ENCODE measurements around the gene SLC19A1. TPM values are rescaled to one million over a fixed set of nuclear protein-coding genes. Genes with fewer than 3 reads are reported as not detected.
"Not testable (repeated sequence)": the region's sequence is repeated elsewhere in the genome, so short reads cannot be mapped to it uniquely, and the experiment has no call there.

Gene SLC19A1
- polyA plus RNA-seq, 1 experiment: 8.1 TPM

DNA sequence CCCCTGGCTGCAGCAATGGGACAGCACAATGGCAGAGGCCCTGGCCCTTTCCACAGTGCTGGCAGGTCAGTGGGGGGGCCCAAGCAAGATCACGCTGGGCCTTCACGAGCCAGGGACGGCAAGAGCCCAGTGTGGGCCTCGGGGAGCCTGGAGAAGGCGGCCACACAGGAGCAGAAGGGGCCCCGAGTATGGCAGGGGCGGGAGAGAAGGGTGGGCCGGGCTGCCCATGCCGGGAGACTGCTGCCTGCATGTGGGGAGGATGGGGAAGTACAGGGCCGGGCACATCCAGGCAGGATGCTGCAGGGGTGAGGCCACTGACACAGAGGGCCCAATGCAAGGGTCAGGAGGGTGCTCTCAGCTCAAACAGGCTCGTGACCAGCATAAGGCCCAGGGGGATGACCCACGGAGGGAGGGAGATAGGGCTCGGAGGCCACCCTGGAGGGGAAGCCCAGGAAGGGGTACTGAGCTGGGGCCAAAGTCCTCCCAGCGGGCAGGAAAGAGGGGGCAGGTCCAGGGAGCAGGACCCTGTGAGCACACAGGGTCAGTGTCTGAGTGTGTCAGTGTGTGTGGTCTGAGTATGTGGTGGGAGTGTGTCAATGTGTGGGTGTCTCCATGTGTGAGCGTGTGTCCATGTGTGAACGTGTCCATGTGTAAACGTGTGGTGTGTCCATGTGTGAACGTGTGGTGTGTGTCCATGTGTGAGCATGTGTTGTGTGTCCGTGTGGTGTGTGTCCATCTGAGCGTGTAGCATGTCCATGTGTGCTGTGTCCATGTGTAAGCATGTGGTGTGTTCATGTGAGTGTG lies 13.1 kb downstream of the SLC19A1 start:
- Histone ChIP-seq H3K27me3 (ENCODE audit: control insufficient read depth, insufficient read depth, low read length) (no peaks in the 10 kb centered on the region), H3K4me3 (ENCODE audit: low read depth, low read length) (no peak overlapping the region), H3K36me3 (ENCODE audit: control insufficient read depth, insufficient read depth, low read length) (peaks cover 6% of the 10 kb centered on the region)
- ChIA-PET CTCF (no interaction called here), POLR2A (no interaction called here)
- TF ChIP-seq, protein P1, sequence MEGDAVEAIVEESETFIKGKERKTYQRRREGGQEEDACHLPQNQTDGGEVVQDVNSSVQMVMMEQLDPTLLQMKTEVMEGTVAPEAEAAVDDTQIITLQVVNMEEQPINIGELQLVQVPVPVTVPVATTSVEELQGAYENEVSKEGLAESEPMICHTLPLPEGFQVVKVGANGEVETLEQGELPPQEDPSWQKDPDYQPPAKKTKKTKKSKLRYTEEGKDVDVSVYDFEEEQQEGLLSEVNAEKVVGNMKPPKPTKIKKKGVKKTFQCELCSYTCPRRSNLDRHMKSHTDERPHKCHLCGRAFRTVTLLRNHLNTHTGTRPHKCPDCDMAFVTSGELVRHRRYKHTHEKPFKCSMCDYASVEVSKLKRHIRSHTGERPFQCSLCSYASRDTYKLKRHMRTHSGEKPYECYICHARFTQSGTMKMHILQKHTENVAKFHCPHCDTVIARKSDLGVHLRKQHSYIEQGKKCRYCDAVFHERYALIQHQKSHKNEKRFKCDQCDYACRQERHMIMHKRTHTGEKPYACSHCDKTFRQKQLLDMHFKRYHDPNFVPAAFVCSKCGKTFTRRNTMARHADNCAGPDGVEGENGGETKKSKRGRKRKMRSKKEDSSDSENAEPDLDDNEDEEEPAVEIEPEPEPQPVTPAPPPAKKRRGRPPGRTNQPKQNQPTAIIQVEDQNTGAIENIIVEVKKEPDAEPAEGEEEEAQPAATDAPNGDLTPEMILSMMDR (IDR thresholded peaks at IDR 0.05; ENCODE audit: insufficient read depth, low read depth, low read length): no peak
- DNase-seq (ENCODE audit: low read depth): no peak

DNA sequence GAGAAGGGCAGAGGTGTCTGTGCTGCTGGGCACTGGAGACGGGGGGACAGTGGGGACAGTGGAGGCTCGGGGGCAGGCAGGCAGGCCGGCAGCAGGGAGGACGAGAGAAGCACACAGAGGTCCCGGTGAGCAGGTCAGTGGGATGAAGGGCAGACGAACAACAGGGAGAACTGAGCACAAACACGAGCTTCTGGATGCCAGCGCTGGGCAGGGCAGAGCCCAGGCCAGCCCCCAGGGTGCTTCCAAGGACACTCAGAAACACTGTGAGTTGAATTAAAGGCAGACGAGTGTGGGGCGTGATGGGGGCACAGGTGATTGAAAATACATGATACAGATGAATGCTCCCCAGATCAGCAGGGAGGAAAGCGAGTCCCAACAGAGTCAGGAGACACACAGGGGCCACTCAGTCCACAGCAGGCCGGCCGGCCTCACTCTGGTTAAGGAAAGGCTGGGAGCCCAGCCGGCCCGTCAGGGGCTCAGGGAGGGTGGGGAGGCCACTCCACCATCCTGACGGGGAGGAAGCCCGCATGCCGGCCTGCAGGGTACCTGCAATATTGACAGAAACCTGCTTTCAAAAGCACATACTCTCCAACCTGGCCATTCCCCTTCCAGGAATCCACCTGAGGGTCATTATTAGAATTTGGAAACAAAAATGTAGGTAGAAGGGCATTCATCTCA lies 14.1 kb downstream of the SLC19A1 start:
- DNase-seq (ENCODE audit: low read depth): no peak
- Histone ChIP-seq H3K27me3 (ENCODE audit: control insufficient read depth, insufficient read depth, low read length) (no peaks in the 10 kb centered on the region), H3K4me3 (ENCODE audit: low read depth, low read length) (no peak overlapping the region), H3K36me3 (ENCODE audit: control insufficient read depth, insufficient read depth, low read length) (peaks cover 6% of the 10 kb centered on the region)
- CTCF ChIA-PET: no interaction called here
- POLR2A ChIA-PET: no interaction called here
- TF ChIP-seq, protein P1 (IDR thresholded peaks at IDR 0.05; ENCODE audit: insufficient read depth, low read depth, low read length): no peak

DNA sequence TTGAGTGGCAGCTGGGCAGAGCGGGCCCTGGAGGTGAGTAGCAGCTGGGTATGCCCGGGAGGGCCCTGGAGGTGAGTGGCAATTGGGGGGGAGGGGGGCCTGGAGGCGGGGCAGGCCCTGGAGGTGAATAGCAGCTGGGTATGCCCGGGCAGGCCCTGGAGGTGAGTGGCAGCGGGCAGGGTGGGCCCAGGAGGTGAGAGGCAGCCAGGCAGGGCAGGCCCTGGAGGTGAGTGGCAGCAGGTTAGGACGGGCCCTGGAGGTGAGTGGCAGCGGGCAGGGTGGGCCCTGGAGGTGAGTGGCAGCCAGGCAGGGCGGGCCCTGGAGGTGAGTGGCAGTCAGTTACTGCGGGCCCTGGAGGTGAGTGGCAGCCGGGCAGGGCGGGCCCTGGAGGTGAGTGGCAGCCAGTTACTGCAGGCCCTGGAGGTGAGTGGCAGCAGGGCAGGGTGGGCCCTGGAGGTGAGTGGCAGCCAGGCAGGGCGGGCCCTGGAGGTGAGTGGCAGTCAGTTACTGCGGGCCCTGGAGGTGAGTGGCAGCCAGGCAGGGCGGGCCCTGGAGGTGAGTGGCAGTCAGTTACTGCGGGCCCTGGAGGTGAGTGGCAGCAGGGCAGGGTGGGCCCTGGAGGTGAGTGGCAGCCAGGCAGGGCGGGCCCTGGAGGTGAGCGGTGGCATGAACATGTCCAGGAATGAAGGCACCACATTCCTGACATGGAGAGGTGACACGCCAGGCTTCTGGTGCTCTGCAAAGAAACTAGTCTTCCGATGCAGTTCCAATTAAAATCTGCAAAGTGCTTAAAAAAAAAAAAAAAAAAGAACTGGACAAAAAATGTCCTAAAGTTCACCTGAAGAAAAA lies 14.9 kb downstream of the SLC19A1 start:
- CTCF ChIA-PET; DNase-seq (ENCODE audit: low read depth); H3K27me3 ChIP-seq (ENCODE audit: control insufficient read depth, insufficient read depth, low read length); H3K4me3 ChIP-seq (ENCODE audit: low read depth, low read length); H3K36me3 ChIP-seq (ENCODE audit: control insufficient read depth, insufficient read depth, low read length); POLR2A ChIA-PET: not testable (repeated sequence)

DNA sequence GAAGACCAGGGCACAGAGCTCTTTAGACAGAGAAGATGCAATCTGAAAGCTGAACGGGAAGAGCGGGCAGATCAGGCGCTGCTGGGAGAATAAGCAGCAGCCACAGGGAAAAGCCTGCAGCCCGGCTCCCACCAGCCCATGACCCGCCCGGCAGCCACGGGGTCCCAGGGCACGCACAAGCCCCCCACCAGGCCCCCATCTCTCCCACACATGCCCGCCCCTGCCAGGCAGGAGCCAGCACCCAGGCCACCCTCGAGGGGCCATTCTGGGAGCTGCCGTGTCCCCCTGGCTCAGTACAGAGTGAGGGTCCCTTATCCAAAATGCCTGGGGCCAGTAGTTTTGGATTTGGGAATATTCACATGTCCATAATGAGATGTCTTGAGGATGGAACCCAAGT lies 16.3 kb downstream of the SLC19A1 start:
- CTCF ChIA-PET: interaction anchor here (0.7 kb wide), 1 partner anchor 295 kb away, joined by 3 read pairs; no protein-coding TSS in a partner anchor
- POLR2A ChIA-PET: no interaction called here
- H3K27me3 ChIP-seq (ENCODE audit: control insufficient read depth, insufficient read depth, low read length): no peaks in the 10 kb centered on the region

GRCh38 chr21:45525153-45525909 lies 16.9 kb downstream of the SLC19A1 start:
- Histone ChIP-seq H3K4me3 (ENCODE audit: low read depth, low read length) (no peak overlapping the region), H3K36me3 (ENCODE audit: control insufficient read depth, insufficient read depth, low read length) (peaks cover 6% of the 10 kb centered on the region), H3K27me3 (ENCODE audit: control insufficient read depth, insufficient read depth, low read length) (no peaks in the 10 kb centered on the region)
- ChIA-PET POLR2A (no interaction called here), CTCF (interaction anchor here (0.7 kb wide), 1 partner anchor 296 kb away, joined by 3 read pairs; no protein-coding TSS in a partner anchor)
- no peak for DNase-seq (ENCODE audit: low read depth)
- TF ChIP-seq, protein P1 (IDR thresholded peaks at IDR 0.05; ENCODE audit: insufficient read depth, low read depth, low read length): no peak

More for the DNA sequence above, 16.3 kb downstream of the SLC19A1 start:
- TF ChIP-seq, protein P1 (IDR thresholded peaks at IDR 0.05; ENCODE audit: insufficient read depth, low read depth, low read length): no peak
- no peak for DNase-seq (ENCODE audit: low read depth)
- Histone ChIP-seq H3K36me3 (ENCODE audit: control insufficient read depth, insufficient read depth, low read length) (peaks cover 6% of the 10 kb centered on the region), H3K4me3 (ENCODE audit: low read depth, low read length) (no peak overlapping the region)

Data from BJ (cell line).